T-cell (primary cell): ENCODE results near the gene COX7B. TPM values are rescaled to one million over a fixed set of nuclear protein-coding genes. Genes with fewer than 3 reads are reported as not detected.
"Not testable (repeated sequence)": the region's sequence is repeated elsewhere in the genome, so short reads cannot be mapped to it uniquely, and the experiment has no call there.

Source experiments
- ATAC-seq, 4 experiments: fragments of 200-7000 bp in 3 of 4; fragments of 150-1000 bp in 1 of 4; cut with Tn5 transposase; replicated peaks in 1 of 4; 1 replicate in 3 of 4; 2 replicates in 1 of 4; pipeline ENCODE4 v1.10.0; 2021; ENCODE audit warnings: moderate library complexity in 3 of 4, mild to moderate bottlenecking in 2 of 4, moderate number of reproducible peaks in 1 of 4
- CTCF ChIA-PET, 2 donors: fragments of 300-600 bp; sonication (Branson Sonifier 250); formaldehyde crosslinking; loops; one replicate each; lab custom pipeline; 2022; ENCODE audit warnings: antibody characterized with exemption in 2 of 2; lab: Charles Lee
- POLR2A ChIA-PET, 2 donors: fragments of 300-600 bp; sonication (Branson Sonifier 250); formaldehyde crosslinking; loops; one replicate each; lab custom pipeline; 2022; ENCODE audit warnings: antibody characterized with exemption in 2 of 2; lab: Charles Lee
- DNase-seq, 35 experiments: peaks; one replicate each; pipeline versions ENCODE4 v3.0.0 to v3.0.0-alpha.2; 2013 to 2023
- H3K27ac ChIP-seq: one replicate; pipeline ENCODE4 v1.5.1; 2013; ENCODE audit warnings: low read length
- H3K27me3 ChIP-seq, 2 experiments: replicated peaks in 1 of 2; 1 replicate in 1 of 2; 2 replicates in 1 of 2; pipeline versions ENCODE4 v1.6.1 to v1.7.0; 2013; ENCODE audit warnings: low read length in 1 of 2, mixed read lengths in 1 of 2; ENCODE audit not compliant: control insufficient read depth in 2 of 2, insufficient read depth in 2 of 2; ENCODE audit errors: extremely low read depth in 1 of 2
- H3K36me3 ChIP-seq, 2 donors: 1 replicate in 1 of 2; 2 replicates in 1 of 2; pipeline versions ENCODE4 v1.6.1 to v1.7.0; 2013; ENCODE audit warnings: low read length in 1 of 2; ENCODE audit not compliant: control insufficient read depth in 2 of 2, insufficient read depth in 1 of 2; ENCODE audit errors: extremely low read depth in 1 of 2
- H3K4me1 ChIP-seq, 2 experiments: 1 replicate in 1 of 2; 2 replicates in 1 of 2; pipeline versions ENCODE4 v1.6.1 to v1.7.0; 2013; ENCODE audit warnings: low read length in 2 of 2, mixed read lengths in 1 of 2; ENCODE audit not compliant: insufficient read depth in 2 of 2, control insufficient read depth in 1 of 2; ENCODE audit errors: extremely low read depth in 1 of 2
- H3K4me3 ChIP-seq, 2 donors: 1 replicate in 1 of 2; 2 replicates in 1 of 2; pipeline versions ENCODE4 v1.5.1 to v1.7.0; 2013; ENCODE audit warnings: mild to moderate bottlenecking in 2 of 2, low read length in 1 of 2, moderate library complexity in 1 of 2; ENCODE audit not compliant: control insufficient read depth in 1 of 2; ENCODE audit errors: extremely low read depth in 1 of 2
- H3K9me3 ChIP-seq: 2 replicates; pipeline ENCODE4 v1.7.0; 2013
- H3K27ac Mint-ChIP-seq, 2 donors: one replicate each; pipeline ENCODE4 v1.8.0; 2020 to 2021; ENCODE audit warnings: mild to moderate bottlenecking in 2 of 2, mixed read lengths in 2 of 2
- H3K27me3 Mint-ChIP-seq, 2 donors: one replicate each; pipeline ENCODE4 v1.8.0; 2021 to 2022; ENCODE audit warnings: mixed read lengths in 2 of 2
- H3K36me3 Mint-ChIP-seq: one replicate; pipeline ENCODE4 v1.8.0; 2021; ENCODE audit warnings: mixed read lengths
- H3K4me1 Mint-ChIP-seq, 3 donors: one replicate each; pipeline ENCODE4 v1.8.0; 2020 to 2022; ENCODE audit warnings: mixed read lengths in 3 of 3, mild to moderate bottlenecking in 1 of 3
- H3K4me3 Mint-ChIP-seq, 3 donors: one replicate each; pipeline ENCODE4 v1.8.0; 2020 to 2022; ENCODE audit warnings: mild to moderate bottlenecking in 3 of 3, mixed read lengths in 3 of 3, moderate library complexity in 3 of 3
- H3K9me3 Mint-ChIP-seq, 3 donors: one replicate each; pipeline ENCODE4 v1.8.0; 2020 to 2022; ENCODE audit warnings: mixed read lengths in 3 of 3
- WGBS: methylation state at CpG from one replicate; pipeline ENCODE4 v1.1.5; 2013; ENCODE audit warnings: missing lambda C conversion rate; ENCODE audit not compliant: insufficient coverage; 5-methylcytosine and 5-hydroxymethylcytosine counted together
- total RNA-seq, 35 experiments: library from RNA in 6 of 35; stranded (reverse) in 6 of 35; fragments of 120-200 nt in 1 of 35; gene quantifications; one replicate each; pipeline versions ENCODE4 v1.2.1 to v1.2.4 and lab custom pipeline; 2013 to 2026

The COX7B gene
- total RNA-seq (100 to 1,000 TPM; 101 to 119 (median 109) TPM), total RNA-seq (lab: John Stamatoyannopoulos, UW) (36.8 to 113 (median 52.1) reads per million in 29 experiments)
- total RNA-seq (2013): 193 TPM

- CTCF ChIA-PET: interaction anchor here (0.5 to 2.7 kb wide), 16 partner anchors 11 to 262 kb away, joined by 3 to 44 read pairs (median 3); partner anchors contain the start of gene ATP7A (in 2 of the 2)
- peaks cover 0 to 16% of the 10 kb centered on the region in 2 donors for H3K36me3 ChIP-seq
- Mint-ChIP-seq H3K36me3 (peaks cover 14% of the 10 kb centered on the region), H3K27ac (peak within 1 kb of the TSS; percentile 88 to 95), H3K4me3 (peak within 1 kb of the TSS; percentile 82 to 96 (median 88)), H3K9me3 (no peaks in the 10 kb centered on the region), H3K27me3 (no peaks in the 10 kb centered on the region), H3K4me1 (peaks cover 19 to 29% (median 26%) of the 10 kb centered on the region in 3 donors)
- H3K4me1 ChIP-seq: peaks cover 5 to 9% of the 10 kb centered on the region in 2 experiments
- ATAC-seq: peak; percentile 66 to 72 (median 67)
- H3K27me3 ChIP-seq: no peaks in the 10 kb centered on the region
- H3K27ac ChIP-seq: peak within 1 kb of the TSS; percentile 89
- WGBS: 1% methylated on average over 17 of the region's 28 CpGs
- POLR2A ChIA-PET: interaction anchor here (0.5 to 2.0 kb wide), 15 partner anchors 9 to 1233 kb away, joined by 3 to 19 read pairs (median 4); partner anchors contain the start of genes ATP7A (in 2 of the 2), ATRX (in 1 of the 2), PGK1 (in 1 of the 2) and TAF9B (in 1 of the 2)
- no peaks in the 10 kb centered on the region for H3K9me3 ChIP-seq
- peak in 34 of 35 experiments; percentile 23 to 92 (median 59) for DNase-seq
- H3K4me3 ChIP-seq: peak within 1 kb of the TSS; percentile 78 to 81
Observed at GRCh38 chrX:77899081-77899828, at the start of gene COX7B. COX7B (plus strand) TSS chrX:77899468; CDS start chrX:77899554, 86 bp downstream.

GRCh38 chrX:77875372-77875771 is 23.9 kb upstream of the COX7B start:
- H3K36me3 Mint-ChIP-seq: peaks cover 16% of the 10 kb centered on the region
- H3K9me3 Mint-ChIP-seq: no peaks in the 10 kb centered on the region
- ChIA-PET CTCF (no interaction called here), POLR2A (no interaction called here)
- no peak overlapping the region for H3K4me3 Mint-ChIP-seq
- no peaks in the 10 kb centered on the region for H3K9me3 ChIP-seq
- H3K4me3 ChIP-seq: no peak overlapping the region
- peaks cover 0 to 10% of the 10 kb centered on the region in 2 donors for H3K36me3 ChIP-seq
- no peaks in the 10 kb centered on the region for H3K27me3 ChIP-seq
- ATAC-seq (no peak), DNase-seq (no peak)
- H3K27me3 Mint-ChIP-seq: peaks cover 0 to 3% of the 10 kb centered on the region in 2 donors
- no peaks in the 10 kb centered on the region for H3K4me1 ChIP-seq
- H3K27ac Mint-ChIP-seq: no peak overlapping the region
- WGBS: no CpG with 5 or more reads among the region's 8 CpGs
- H3K4me1 Mint-ChIP-seq: peaks cover 0 to 11% (median 3%) of the 10 kb centered on the region in 3 donors
- no peak overlapping the region for H3K27ac ChIP-seq

- H3K4me1 ChIP-seq, H3K4me3 Mint-ChIP-seq, H3K36me3 Mint-ChIP-seq, POLR2A ChIA-PET, CTCF ChIA-PET, H3K9me3 Mint-ChIP-seq, DNase-seq, H3K4me1 Mint-ChIP-seq, H3K4me3 ChIP-seq, H3K27me3 Mint-ChIP-seq, H3K27ac Mint-ChIP-seq, ATAC-seq, H3K9me3 ChIP-seq, H3K36me3 ChIP-seq, H3K27me3 ChIP-seq, H3K27ac ChIP-seq: not testable (repeated sequence)
- WGBS: no CpG with 5 or more reads among the region's 4 CpGs
Observed at GRCh38 chrX:77881418-77881817, 17.9 kb upstream of the COX7B start.

GRCh38 chrX:77892887-77893286 is 6.4 kb upstream of the COX7B start:
- Histone ChIP-seq H3K4me1 (peaks cover 2 to 8% of the 10 kb centered on the region in 2 experiments), H3K27ac (no peak overlapping the region), H3K9me3 (no peaks in the 10 kb centered on the region), H3K4me3 (no peak overlapping the region), H3K27me3 (no peaks in the 10 kb centered on the region), H3K36me3 (no peaks in the 10 kb centered on the region)
- peaks cover 14% of the 10 kb centered on the region for H3K36me3 Mint-ChIP-seq
- H3K9me3 Mint-ChIP-seq: no peaks in the 10 kb centered on the region
- peak overlapping the region in 1 of 2 donors; percentile 73 for H3K27ac Mint-ChIP-seq
- H3K4me1 Mint-ChIP-seq: peaks cover 30 to 40% (median 39%) of the 10 kb centered on the region in 3 donors
- H3K27me3 Mint-ChIP-seq: peaks cover 0 to 4% of the 10 kb centered on the region in 2 donors
- ATAC-seq: no peak
- ChIA-PET CTCF (no interaction called here), POLR2A (no interaction called here)
- peak overlapping the region in 2 of 3 donors; percentile 50 to 97 for H3K4me3 Mint-ChIP-seq
- WGBS: 100% methylated on average over 1 of the region's 2 CpGs
- no peak for DNase-seq

- H3K27ac Mint-ChIP-seq: no peak overlapping the region
- peaks cover 0 to 4% of the 10 kb centered on the region in 2 donors for H3K27me3 Mint-ChIP-seq
- H3K9me3 Mint-ChIP-seq: no peaks in the 10 kb centered on the region
- Histone ChIP-seq H3K36me3 (no peaks in the 10 kb centered on the region), H3K27ac (peak overlapping the region; percentile 94), H3K9me3 (no peaks in the 10 kb centered on the region), H3K4me3 (peak overlapping the region in 1 of 2 donors; percentile 78), H3K27me3 (no peaks in the 10 kb centered on the region), H3K4me1 (peaks cover 2 to 11% of the 10 kb centered on the region in 2 experiments)
- ATAC-seq (no peak), DNase-seq (no peak)
- peaks cover 14% of the 10 kb centered on the region for H3K36me3 Mint-ChIP-seq
- ChIA-PET POLR2A (no interaction called here), CTCF (interaction anchor here in 1 of 2 donors (1.5 kb wide), 1 partner anchor 132 kb away, joined by 3 read pairs; no protein-coding TSS in a partner anchor)
- WGBS: no CpG with 5 or more reads among the region's 10 CpGs
- H3K4me3 Mint-ChIP-seq: peak overlapping the region; percentile 13 to 97 (median 24)
- peaks cover 30 to 38% (median 35%) of the 10 kb centered on the region in 3 donors for H3K4me1 Mint-ChIP-seq
Observed at GRCh38 chrX:77893713-77894112, 5.6 kb upstream of the COX7B start.
